ENCODE results near the gene VASP.

- TF ChIP-seq SUZ12 (IDR thresholded peaks at IDR 0.05; ENCODE audit: extremely low read depth, insufficient read depth, insufficient read length): no peak
- no peak for TF ChIP-seq YY1 (IDR thresholded peaks at IDR 0.05; ENCODE audit: insufficient read depth, insufficient read length)
Observed at GRCh38 chr19:45457776-45458175, 49.5 kb upstream of the VASP start.

Data from NT2/D1 (cell line).